GM21576 (cell line): Measurements from ENCODE around the gene EDN2.

Source experiments
- ATAC-seq: cut with Tn5 transposase; IDR thresholded peaks from one replicate; pipeline ENCODE4 v1.9.1; 2021; ENCODE audit warnings: mild to moderate bottlenecking, moderate library complexity; ENCODE audit not compliant: unreplicated experiment

EDN2 gene

GRCh38 chr1:41486053-41486370, 1.5 kb upstream of the EDN2 start:
- ATAC-seq, result no peak

- ATAC-seq, result no peak
Observed at GRCh38 chr1:41485605-41486004, 1.1 kb upstream of the EDN2 start.

DNA sequence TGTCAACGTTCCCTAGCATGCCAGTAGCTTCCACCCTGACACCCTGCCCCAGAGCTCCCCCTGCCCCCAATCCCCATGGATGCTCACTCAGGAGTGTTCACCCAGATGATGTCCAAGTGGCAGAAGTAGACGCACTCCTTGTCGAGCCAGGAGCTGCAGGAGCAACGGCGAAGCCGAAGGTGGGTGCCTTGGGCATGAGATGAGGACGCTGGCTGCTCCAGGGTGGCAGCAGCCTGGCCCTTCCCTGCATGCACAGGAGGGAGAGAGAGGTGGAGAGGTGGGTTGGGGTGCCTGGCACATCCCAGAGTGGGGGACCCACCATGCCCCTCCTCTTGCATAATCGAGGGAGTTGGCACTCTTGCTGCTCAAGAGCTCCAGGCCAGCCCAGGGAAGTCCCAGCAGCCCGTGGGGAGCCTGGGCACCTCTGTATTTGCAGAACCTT, 502 bp downstream of the EDN2 start:
- ATAC-seq, result no peak

DNA sequence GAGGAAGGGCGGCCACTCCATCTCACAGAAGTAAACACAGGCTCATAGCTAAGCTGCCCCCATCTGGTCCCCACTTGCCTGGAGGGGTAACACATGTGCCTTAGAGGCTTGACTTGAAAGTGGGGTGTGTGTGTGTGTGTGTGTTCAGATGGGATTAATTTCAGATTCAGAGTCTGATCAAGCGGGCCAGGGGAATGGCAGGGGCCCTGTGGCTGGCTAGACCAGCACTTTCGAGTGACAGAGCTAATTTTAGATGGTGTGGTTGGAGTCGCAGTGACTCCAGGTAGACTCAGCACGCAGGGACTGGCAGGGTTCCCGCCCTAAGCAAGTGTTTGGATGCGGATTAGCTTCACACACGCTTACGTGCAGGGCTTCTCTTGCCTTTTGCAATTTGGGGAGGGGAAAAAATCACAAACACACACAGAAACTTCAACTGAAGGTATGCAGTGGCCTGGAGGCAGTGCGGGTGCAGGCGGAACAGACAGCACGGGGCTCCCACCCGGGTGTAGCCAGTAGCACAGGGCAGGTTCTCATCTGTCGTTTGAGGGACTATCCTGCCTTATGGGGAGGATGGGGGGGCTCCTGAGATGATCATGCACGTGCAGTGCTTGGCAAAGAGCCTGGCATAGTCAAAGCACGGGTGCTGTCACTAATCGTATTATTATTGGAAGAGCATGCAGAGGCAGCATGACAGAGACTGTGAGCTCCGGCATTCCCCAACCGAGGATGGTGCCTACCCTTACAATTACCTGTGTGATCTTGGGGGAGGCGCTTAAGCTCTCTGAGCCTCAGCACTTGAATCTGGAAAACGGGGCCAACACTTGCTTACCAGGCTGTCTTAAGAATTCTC, 1.3 kb downstream of the EDN2 start:
- ATAC-seq, result no peak

DNA sequence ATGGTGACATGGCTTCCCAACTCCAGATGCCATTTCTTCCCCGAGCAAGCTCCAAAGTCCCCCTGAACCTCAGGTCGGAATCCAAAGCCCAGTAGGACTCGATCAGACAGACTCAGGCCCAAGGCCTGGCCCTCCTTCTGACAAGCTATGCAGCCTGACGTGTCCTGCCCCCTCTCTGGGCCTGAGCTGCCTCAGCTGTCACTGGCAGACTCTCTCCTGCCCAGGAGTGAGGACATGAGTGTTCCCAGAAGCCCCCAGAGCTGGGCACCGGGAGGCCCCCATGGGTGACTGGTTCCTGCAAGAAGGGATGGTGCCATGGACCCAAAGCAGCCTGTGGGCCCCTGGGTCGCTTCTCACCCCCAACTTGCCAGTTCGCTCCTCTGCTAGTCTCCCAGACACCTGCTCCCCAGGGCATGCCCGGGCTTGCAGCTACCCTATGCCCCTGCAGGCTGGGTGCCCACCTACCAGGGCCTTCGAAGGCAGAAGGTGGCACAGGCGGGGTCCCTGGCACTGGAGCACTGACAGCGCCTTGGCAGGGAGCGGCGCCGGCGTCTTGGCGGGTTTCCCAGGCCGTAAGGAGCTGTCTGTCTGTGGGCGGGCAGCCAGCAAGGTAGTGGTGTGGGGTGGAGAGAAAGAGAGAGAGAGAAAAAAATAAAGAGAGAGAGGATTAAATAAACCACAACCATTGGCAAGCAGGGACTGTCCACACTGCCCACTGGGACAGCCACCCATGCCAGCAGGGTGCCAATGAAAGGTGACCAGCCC, 2.3 kb downstream of the EDN2 start:
- no peak for ATAC-seq

GRCh38 chr1:41481109-41481775, 3.2 kb downstream of the EDN2 start:
- ATAC-seq, result no peak

GRCh38 chr1:41480204-41481108, 4.0 kb downstream of the EDN2 start:
- ATAC-seq, result no peak

- no peak for ATAC-seq
Observed at GRCh38 chr1:41479808-41480160, 4.7 kb downstream of the EDN2 start.

- ATAC-seq, result no peak
Observed at GRCh38 chr1:41479000-41479807, 5.3 kb downstream of the EDN2 start.

DNA sequence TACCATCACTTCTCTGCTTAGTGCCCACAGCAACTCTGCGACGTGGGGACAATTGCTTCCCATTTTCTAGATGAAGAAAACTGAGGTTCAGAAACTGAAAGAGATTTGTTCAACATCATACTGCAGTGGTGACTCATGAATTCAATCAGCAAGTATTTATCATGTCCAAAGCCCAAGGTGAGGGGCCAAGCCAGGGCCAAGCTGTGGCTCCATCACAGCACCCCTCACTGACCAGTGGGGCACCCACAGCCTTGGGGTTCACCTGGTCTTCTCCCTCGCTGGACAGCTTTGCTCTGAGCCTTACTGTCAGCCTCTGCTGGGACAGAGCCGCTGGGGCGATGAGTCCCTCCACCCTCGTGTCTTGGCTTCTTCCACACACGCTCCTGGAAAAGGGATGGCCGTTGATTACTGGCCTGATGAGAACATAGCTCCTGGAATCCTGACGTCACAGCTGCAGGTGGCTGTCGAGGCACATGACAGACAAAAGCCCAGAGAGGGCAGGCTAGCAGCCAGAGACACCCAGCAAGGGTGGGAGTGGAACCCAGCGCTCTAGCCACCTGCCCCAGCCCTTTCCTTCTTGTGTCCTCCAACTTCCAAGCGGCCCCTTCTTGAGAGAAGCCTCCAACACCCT, 6.2 kb downstream of the EDN2 start:
- ATAC-seq, result no peak

GRCh38 chr1:41476807-41477361, 7.6 kb downstream of the EDN2 start:
- ATAC-seq, result no peak

- no peak for ATAC-seq
Observed at GRCh38 chr1:41475859-41476567, 8.5 kb downstream of the EDN2 start.

DNA sequence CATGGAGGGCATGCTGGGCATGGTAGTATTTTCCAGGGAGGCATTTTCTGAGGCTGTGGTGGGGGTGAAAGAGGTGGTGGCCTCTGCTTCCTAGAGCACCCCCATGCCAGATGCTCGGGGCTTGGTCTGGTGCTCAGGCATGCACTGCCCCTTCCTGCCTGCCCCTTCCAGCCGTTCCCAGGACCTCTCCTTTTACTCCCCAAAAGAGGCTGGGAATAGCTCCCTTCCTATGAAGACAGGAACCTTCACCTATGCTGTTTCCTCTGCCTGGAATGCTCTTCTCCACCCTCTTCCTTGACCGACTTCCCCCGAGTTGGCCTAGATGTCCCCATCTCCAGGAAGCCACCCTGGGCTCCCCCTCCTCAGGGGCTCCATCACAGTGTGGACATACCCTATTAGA, 9.1 kb downstream of the EDN2 start:
- no peak for ATAC-seq

DNA sequence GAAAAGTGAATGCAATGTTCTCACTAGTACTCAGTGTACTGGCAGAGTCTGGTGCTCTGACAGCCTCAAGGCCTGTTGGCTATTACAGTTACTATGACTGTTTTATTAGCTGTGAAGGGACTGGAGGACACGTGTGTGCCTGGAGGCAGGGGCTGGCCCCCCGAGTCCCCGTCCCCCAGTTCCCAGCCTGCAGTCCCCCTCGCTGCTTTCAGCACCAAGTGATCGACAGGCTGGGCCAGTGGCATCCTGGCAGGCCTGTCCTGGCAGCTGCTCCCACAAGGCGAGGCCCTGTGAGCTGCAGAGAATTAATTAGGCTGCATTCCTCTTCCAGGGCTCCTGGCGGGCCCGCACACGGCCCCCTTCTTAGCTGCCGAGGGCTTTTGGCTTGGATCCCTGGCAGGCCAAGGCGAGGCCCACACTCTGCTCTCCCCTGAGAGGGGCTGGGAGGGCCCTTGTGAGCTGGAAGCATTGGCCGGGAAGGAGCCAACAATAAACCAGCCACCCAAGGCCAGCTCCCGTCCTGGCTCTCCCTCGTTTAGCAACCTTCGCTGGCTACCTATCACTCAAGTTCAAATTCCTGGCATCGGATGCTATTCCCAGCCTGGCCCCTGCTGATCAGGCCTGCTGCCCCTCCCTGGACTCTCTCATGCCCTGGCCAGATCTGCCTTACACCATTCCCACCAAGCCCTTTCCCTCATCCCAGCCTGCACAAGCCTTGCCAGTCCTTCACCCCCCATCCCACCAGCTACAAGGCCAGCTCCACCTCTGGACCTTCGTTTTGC, 9.8 kb downstream of the EDN2 start:
- no peak for ATAC-seq

GRCh38 chr1:41473738-41474362, 10.6 kb downstream of the EDN2 start:
- no peak for ATAC-seq

DNA sequence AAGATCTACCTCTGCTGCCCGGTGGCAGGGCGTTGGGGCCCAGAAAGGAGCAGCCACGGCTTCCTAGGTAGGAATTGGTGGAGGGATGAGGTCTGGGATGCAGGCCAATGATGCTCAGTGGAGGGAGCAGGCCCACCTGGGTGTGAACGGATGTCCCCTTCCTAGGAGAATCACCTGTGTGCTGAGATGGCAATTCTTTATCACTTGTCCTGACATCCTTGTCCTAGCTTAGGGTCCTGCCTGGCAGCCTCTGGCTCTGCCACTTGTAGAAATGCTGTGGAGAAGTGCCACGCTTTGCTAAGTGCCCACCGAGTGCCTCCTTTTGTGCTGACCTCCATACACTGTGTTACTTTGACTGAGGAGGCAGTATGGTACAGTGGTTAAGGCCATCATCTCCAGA, 12.8 kb downstream of the EDN2 start:
- ATAC-seq, result no peak

DNA sequence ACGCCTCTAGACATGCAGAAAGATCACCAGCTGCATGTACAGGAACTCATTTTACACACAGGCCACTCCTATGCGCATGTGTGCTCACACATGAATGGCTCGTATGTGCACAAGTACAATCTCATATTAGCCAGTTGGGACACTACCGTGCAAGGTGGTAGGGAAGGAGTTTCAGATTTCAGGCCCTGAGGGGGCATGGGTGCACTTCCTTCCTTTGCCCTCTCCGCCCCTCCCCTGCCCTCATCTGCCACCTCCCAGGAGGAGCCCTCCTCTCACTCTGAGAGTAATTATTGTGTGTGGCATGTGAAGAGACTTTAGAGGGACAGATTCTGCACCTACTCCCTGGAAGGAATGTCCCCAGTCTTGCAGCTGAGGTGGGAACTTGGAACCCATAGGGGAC, 14.8 kb downstream of the EDN2 start:
- no peak for ATAC-seq
